ENCODE results near the gene LRBA.
"Not testable (repeated sequence)": the region's sequence is repeated elsewhere in the genome, so short reads cannot be mapped to it uniquely, and the experiment has no call there.

Gene LRBA

GRCh38 chr4:151014521-151015458 is at the start of gene LRBA:
Gene LRBA, minus strand, starts transcription at chr4:151015284. Its CDS starts 642 bp downstream, at chr4:151014642.
- DNase-seq, result peak; percentile 90

GRCh38 chr4:151063143-151063542 is 48.1 kb upstream of the LRBA start:
- DNase-seq, result not testable (repeated sequence)

- DNase-seq, result no peak
Observed at GRCh38 chr4:151055539-151055938, 40.5 kb upstream of the LRBA start.

- DNase-seq, result no peak
Observed at GRCh38 chr4:151052785-151053184, 37.7 kb upstream of the LRBA start.

GRCh38 chr4:151049430-151049884 is 34.4 kb upstream of the LRBA start:
- DNase-seq, result no peak

GRCh38 chr4:151048913-151049312 is 33.8 kb upstream of the LRBA start:
- DNase-seq, result no peak

- DNase-seq, result no peak
Observed at GRCh38 chr4:151046609-151047008, 31.5 kb upstream of the LRBA start.

GRCh38 chr4:151045907-151046306 is 30.8 kb upstream of the LRBA start:
- DNase-seq, result no peak

- no peak for DNase-seq
Observed at GRCh38 chr4:151043803-151044515, 28.9 kb upstream of the LRBA start.

- no peak for DNase-seq
Observed at GRCh38 chr4:151039733-151040132, 24.6 kb upstream of the LRBA start.

GRCh38 chr4:151038452-151039157 is 23.5 kb upstream of the LRBA start:
- no peak for DNase-seq

GRCh38 chr4:151035911-151036310 is 20.8 kb upstream of the LRBA start:
- DNase-seq, result no peak

GRCh38 chr4:151035328-151035727 is 20.2 kb upstream of the LRBA start:
- no peak for DNase-seq

GRCh38 chr4:151034829-151035228 is 19.7 kb upstream of the LRBA start:
- no peak for DNase-seq

GRCh38 chr4:151031831-151032605 is 16.9 kb upstream of the LRBA start:
- no peak for DNase-seq

- no peak for DNase-seq
Observed at GRCh38 chr4:151029537-151029936, 14.5 kb upstream of the LRBA start.

GRCh38 chr4:151029006-151029405 is 13.9 kb upstream of the LRBA start:
- DNase-seq, result not testable (repeated sequence)

- DNase-seq, result no peak
Observed at GRCh38 chr4:151025759-151026158, 10.7 kb upstream of the LRBA start.

GRCh38 chr4:151022586-151022985 is 7.5 kb upstream of the LRBA start:
- no peak for DNase-seq

GRCh38 chr4:151021637-151022334 is 6.7 kb upstream of the LRBA start:
- no peak for DNase-seq

- DNase-seq, result peak; percentile 84
Observed at GRCh38 chr4:151015459-151016347, 619 bp upstream of the LRBA start.
